ENCODE results near the gene MRNIP. TPM values are rescaled to one million over a fixed set of nuclear protein-coding genes. Genes with fewer than 3 reads are reported as not detected.

Gene MRNIP
- total RNA-seq, 1 experiment from 2014 or later: 36.2 TPM

- H3K27ac ChIP-seq (ENCODE audit: low read depth, low read length): no peak overlapping the region
- no peak for ATAC-seq
- H3K79me2 ChIP-seq (ENCODE audit: insufficient read depth, low read length): no peaks in the 10 kb centered on the region
- ChIA-PET CTCF (no interaction called here), RAD21 (ENCODE audit: low non-redundant PET in 1 of 2, low total read pairs in 2 of 2, uncharacterized antibody in 2 of 2, unreplicated experiment in 2 of 2) (no interaction called here), POLR2A (no interaction called here)
- no peaks in the 10 kb centered on the region for H3K4me1 ChIP-seq (ENCODE audit: control insufficient read depth in 1 of 2, insufficient read depth in 2 of 2, low read length in 2 of 2)
- H3K27me3 ChIP-seq (ENCODE audit: insufficient read depth, low read length): no peaks in the 10 kb centered on the region
- H3K9ac ChIP-seq (ENCODE audit: low read length): no peak overlapping the region
- no peak overlapping the region for H2AFZ ChIP-seq (ENCODE audit: low read depth, low read length, poor library complexity, severe bottlenecking)
- intact Hi-C loops (cut with micrococcal nuclease): no loop called here
- no peaks in the 10 kb centered on the region for H3K9me2 ChIP-seq (ENCODE audit: insufficient read depth)
- H3K9me3 ChIP-seq (ENCODE audit: control insufficient read depth in 1 of 2, insufficient read depth in 1 of 2, low read depth in 1 of 2, low read length in 2 of 2): no peaks in the 10 kb centered on the region
- DNase-seq (ENCODE audit: low read depth, low spot score): no peak
- H4K20me1 ChIP-seq (ENCODE audit: insufficient read depth): no peaks in the 10 kb centered on the region
- H3K4me3 ChIP-seq (replicated peaks in 1 of 2; ENCODE audit: low read depth in 1 of 2, low read length in 2 of 2): no peak overlapping the region
- no TSS peak for BruUV-seq (replicated peaks)
- H3K36me3 ChIP-seq (ENCODE audit: control insufficient read depth in 1 of 2, insufficient read depth in 2 of 2, low read length in 2 of 2): peaks cover 30 to 43% of the 10 kb centered on the region in 2 experiments
- no peak overlapping the region for H3K4me2 ChIP-seq (ENCODE audit: low read length)
- TF ChIP-seq YY1 (IDR thresholded peaks at IDR 0.05; ENCODE audit: extremely low read depth, insufficient replicate concordance, low read depth, low read length) (no peak), CEBPB (IDR thresholded peaks at IDR 0.05; ENCODE audit: low read depth) (no peak), SRF (IDR thresholded peaks at IDR 0.05; ENCODE audit: low read depth) (no peak), EZH2phosphoT487 (IDR thresholded peaks at IDR 0.05; ENCODE audit: borderline replicate concordance) (no peak), POLR2AphosphoS5 (IDR thresholded peaks at IDR 0.05; ENCODE audit: low read depth, low read length) (no peak), SP1 (IDR thresholded peaks at IDR 0.05; ENCODE audit: low read depth) (no peak), TCF7L2 (IDR thresholded peaks at IDR 0.05; ENCODE audit: borderline replicate concordance, extremely low read depth, insufficient read depth, insufficient read length) (no peak), REST (IDR thresholded peaks at IDR 0.05; ENCODE audit: low read depth) (no peak), SIN3A (IDR thresholded peaks at IDR 0.05; ENCODE audit: low read depth) (no peak), ZFX (IDR thresholded peaks at IDR 0.05) (no peak), MAX (IDR thresholded peaks at IDR 0.05) (no peak), ZBTB33 (IDR thresholded peaks at IDR 0.05; ENCODE audit: extremely low read depth, insufficient replicate concordance, low read length) (no peak)
Measured at GRCh38 chr5:179874136-179874535, 15.5 kb upstream of the MRNIP start.
